ENCODE measurements around the gene AJUBA. TPM values are rescaled to one million over a fixed set of nuclear protein-coding genes. Genes with fewer than 3 reads are reported as not detected.

AJUBA gene
- total RNA-seq, 2 donors from 2014 or later: 21.0 to 27.9 TPM

DNA sequence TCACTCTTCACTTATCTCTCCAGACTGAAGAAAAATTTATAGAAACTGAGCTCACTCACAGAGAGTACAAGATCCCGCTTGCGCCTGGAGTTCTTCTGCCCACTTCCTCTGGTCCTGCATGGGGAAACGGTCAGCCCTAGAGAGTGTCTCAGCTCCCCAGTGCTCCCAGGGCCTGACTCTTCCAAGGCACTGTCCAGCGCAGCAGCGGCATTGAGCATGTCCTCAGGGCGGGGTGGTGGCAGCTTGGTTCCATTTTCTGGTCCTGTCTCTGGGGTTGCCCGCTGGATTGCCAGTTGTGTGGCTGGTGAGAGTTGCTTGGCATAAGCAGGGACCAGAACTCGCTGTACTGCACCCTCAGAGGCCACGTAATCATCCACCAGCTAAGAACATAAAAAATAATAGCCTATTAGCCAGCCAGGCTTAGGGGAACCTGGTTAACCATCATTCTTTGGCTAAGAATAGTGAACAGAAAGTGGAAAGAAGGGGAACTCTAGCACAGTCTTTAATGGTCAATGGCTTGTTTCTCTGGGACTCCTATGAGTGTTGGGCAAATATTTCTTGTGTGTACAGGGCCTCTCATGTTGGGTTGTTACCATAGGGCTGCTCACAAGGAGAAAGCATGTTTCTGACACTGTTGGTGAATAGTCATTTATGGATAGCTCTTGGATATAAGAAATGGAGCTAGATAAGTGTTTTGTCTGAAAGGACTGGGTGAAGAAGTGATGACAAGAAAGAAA, 13.7 kb upstream of the AJUBA start:
- Histone ChIP-seq H3K36me3 (no peaks in the 10 kb centered on the region), H3K27me3 (replicated peaks; ENCODE audit: insufficient read depth) (no peaks in the 10 kb centered on the region), H3K9me3 (no peaks in the 10 kb centered on the region), H3K4me3 (no peak overlapping the region), H3K4me1 (replicated peaks) (no peaks in the 10 kb centered on the region), H3K27ac (no peak overlapping the region)
- TF ChIP-seq, protein P1, sequence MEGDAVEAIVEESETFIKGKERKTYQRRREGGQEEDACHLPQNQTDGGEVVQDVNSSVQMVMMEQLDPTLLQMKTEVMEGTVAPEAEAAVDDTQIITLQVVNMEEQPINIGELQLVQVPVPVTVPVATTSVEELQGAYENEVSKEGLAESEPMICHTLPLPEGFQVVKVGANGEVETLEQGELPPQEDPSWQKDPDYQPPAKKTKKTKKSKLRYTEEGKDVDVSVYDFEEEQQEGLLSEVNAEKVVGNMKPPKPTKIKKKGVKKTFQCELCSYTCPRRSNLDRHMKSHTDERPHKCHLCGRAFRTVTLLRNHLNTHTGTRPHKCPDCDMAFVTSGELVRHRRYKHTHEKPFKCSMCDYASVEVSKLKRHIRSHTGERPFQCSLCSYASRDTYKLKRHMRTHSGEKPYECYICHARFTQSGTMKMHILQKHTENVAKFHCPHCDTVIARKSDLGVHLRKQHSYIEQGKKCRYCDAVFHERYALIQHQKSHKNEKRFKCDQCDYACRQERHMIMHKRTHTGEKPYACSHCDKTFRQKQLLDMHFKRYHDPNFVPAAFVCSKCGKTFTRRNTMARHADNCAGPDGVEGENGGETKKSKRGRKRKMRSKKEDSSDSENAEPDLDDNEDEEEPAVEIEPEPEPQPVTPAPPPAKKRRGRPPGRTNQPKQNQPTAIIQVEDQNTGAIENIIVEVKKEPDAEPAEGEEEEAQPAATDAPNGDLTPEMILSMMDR (IDR thresholded peaks at IDR 0.05): no peak
- TF ChIP-seq POLR2AphosphoS5 (IDR thresholded peaks at IDR 0.05) (no peak), POLR2A (IDR thresholded peaks at IDR 0.05) (no peak)
- no peak for DNase-seq (ENCODE audit: low spot score)
- intact Hi-C loops (cut with DNase I): no loop called here
- WGBS: 92% methylated on average over 9 of the region's 9 CpGs

DNA sequence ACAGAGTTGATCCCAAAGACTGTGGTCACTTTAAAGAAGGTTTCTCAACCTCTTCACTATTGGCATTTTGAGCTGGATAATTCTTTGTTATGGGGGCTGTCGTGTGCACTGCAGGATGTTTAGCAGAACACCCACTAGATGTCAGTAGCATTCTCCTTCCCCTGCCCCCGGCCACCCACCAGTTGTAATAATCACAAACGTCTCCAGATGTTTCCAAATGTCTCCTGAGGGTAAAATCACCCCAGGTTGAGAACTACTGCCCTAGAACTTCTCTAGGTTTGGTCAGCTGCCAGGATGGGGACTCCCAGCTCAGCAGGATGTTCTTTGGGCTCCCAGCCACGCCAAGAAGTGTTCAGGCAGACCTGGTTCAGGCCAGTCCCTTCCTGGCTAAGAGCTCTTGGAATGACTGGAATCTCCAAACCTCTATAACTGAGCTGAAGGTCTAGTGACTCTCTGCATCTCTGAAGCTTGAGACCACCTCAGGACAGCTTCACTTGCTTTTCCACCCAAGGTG, 12.5 kb upstream of the AJUBA start:
- TF ChIP-seq POLR2A (IDR thresholded peaks at IDR 0.05): no peak
- no peak for TF ChIP-seq POLR2AphosphoS5 (IDR thresholded peaks at IDR 0.05)
- TF ChIP-seq, protein P1 (IDR thresholded peaks at IDR 0.05): peak; percentile 14 to 44 (median 36)
- DNase-seq (ENCODE audit: low spot score): peak; percentile 67
- Histone ChIP-seq H3K36me3 (no peaks in the 10 kb centered on the region), H3K27ac (peak overlapping the region in 1 of 2 donors; percentile 18), H3K27me3 (replicated peaks; ENCODE audit: insufficient read depth) (no peaks in the 10 kb centered on the region), H3K4me1 (replicated peaks) (no peaks in the 10 kb centered on the region), H3K9me3 (no peaks in the 10 kb centered on the region), H3K4me3 (no peak overlapping the region)
- intact Hi-C loops (cut with DNase I): no loop called here
- WGBS: 6% methylated on average over 4 of the region's 4 CpGs

DNA sequence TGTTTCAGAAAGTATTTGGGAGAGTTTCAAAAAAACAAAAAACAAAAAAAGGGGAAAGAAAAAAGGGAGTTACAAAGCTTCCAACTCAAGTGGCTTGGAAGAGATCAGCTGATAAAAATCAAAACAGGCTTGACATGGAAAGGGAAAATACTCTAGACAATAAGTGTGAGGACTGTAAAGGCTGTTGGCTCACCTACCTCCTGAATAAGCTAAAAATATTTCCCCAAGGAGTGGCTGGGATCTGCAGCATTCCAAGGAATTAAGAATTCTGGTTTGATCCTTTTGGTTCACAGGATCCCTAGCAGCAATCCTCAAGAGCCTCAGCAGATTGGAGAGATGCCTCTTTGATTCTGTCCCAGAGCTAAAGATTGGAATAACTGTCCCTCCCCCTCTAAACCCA, 11.2 kb upstream of the AJUBA start:
- Histone ChIP-seq H3K9me3 (no peaks in the 10 kb centered on the region), H3K4me1 (replicated peaks) (no peaks in the 10 kb centered on the region), H3K27me3 (replicated peaks; ENCODE audit: insufficient read depth) (no peaks in the 10 kb centered on the region), H3K36me3 (no peaks in the 10 kb centered on the region), H3K27ac (no peak overlapping the region), H3K4me3 (no peak overlapping the region)
- intact Hi-C loops (cut with DNase I): no loop called here
- no peak for TF ChIP-seq POLR2AphosphoS5 (IDR thresholded peaks at IDR 0.05)
- TF ChIP-seq POLR2A (IDR thresholded peaks at IDR 0.05): no peak
- TF ChIP-seq, protein P1 (IDR thresholded peaks at IDR 0.05): no peak
- DNase-seq (ENCODE audit: low spot score): no peak

DNA sequence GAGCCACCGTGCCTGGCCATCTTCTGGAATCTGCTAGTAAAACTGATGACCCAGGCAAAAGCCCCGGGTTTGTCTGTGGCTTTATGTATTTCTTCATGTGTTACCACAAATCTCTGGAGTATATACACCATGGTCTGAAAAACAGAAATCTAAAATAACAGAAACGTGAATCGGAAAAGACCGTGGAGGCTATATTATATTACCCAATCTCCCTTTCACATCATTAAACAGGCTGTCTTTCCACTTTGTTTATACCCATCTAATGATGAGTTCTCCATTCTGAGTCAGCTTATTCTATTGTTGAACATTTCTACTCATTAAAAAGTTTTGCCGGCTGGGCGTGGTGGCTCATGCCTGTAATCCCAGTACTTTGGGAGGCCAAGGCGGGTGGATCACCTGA, 9.5 kb upstream of the AJUBA start:
- no peaks in the 10 kb centered on the region for H3K36me3 ChIP-seq
- no peaks in the 10 kb centered on the region for H3K27me3 ChIP-seq (replicated peaks; ENCODE audit: insufficient read depth)
- 89% methylated on average over 8 of the region's 8 CpGs for WGBS
- DNase-seq (ENCODE audit: low spot score): no peak
- H3K27ac ChIP-seq: no peak overlapping the region
- H3K9me3 ChIP-seq: no peaks in the 10 kb centered on the region
- H3K4me1 ChIP-seq (replicated peaks): no peaks in the 10 kb centered on the region
- intact Hi-C loops (cut with DNase I): no loop called here
- TF ChIP-seq POLR2A (IDR thresholded peaks at IDR 0.05) (no peak), POLR2AphosphoS5 (IDR thresholded peaks at IDR 0.05) (no peak)
- TF ChIP-seq, protein P1 (IDR thresholded peaks at IDR 0.05): no peak
- no peak overlapping the region for H3K4me3 ChIP-seq

DNA sequence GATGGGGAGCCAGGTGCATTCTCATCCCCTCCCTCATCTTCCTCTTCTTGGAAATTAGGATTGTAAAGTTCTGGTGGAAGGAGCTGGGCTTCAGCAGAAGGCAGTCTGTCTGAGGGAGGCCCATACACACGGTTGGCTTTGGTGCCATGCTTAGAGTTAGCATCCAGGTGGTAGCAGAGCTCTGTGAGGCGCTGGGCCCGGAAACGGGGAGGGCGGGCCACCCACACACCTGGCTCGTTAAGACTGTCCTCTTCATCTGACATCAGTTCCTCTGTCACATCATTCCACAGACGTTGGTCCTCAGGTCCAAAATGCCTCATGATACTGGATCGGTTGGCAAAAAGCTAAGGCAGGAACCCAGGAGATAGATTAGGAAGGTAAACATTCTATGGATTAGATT, 4.9 kb upstream of the AJUBA start:
- intact Hi-C loops (cut with DNase I): loop anchor here (2.0 kb wide), 1 partner anchor 70 kb away; the partner anchor contains the start of gene CDH24
- Histone ChIP-seq H3K27me3 (replicated peaks; ENCODE audit: insufficient read depth) (no peaks in the 10 kb centered on the region), H3K27ac (no peak overlapping the region), H3K4me3 (no peak overlapping the region), H3K4me1 (replicated peaks) (no peaks in the 10 kb centered on the region), H3K36me3 (no peaks in the 10 kb centered on the region), H3K9me3 (no peaks in the 10 kb centered on the region)
- DNase-seq (ENCODE audit: low spot score): no peak
- TF ChIP-seq POLR2A (IDR thresholded peaks at IDR 0.05) (no peak), POLR2AphosphoS5 (IDR thresholded peaks at IDR 0.05) (no peak)
- TF ChIP-seq, protein P1 (IDR thresholded peaks at IDR 0.05): no peak
- WGBS: 76% methylated on average over 8 of the region's 8 CpGs

All from prostate gland (tissue), 2 donors.